Common myeloid progenitor, CD34-positive (primary cell): Measurements from ENCODE around the gene GINS2.

Experiments used
- CTCF ChIA-PET: fragments of 350-600 bp; sonication (Branson Sonifier 250); formaldehyde crosslinking; loops from one replicate; lab custom pipeline; 2021; ENCODE audit warnings: antibody characterized with exemption; lab: Charles Lee
- POLR2A ChIA-PET: fragments of 350-600 bp; sonication (Branson Sonifier 250); formaldehyde crosslinking; loops from one replicate; lab custom pipeline; 2021; ENCODE audit warnings: antibody characterized with exemption; lab: Charles Lee
- DNase-seq, 3 donors: peaks; one replicate each; pipeline versions ENCODE4 v3.0.0 to v3.0.0-alpha.2; 2013
- H3K27ac ChIP-seq, 2 experiments: 1 replicate in 1 of 2; 2 replicates in 1 of 2; pipeline ENCODE4 v1.7.0; 2013; ENCODE audit warnings: inconsistent platforms in 2 of 2, low read length in 2 of 2, mild to moderate bottlenecking in 2 of 2, low read depth in 1 of 2, moderate library complexity in 1 of 2; ENCODE audit not compliant: severe bottlenecking in 2 of 2, insufficient read depth in 1 of 2, poor library complexity in 1 of 2
- H3K27me3 ChIP-seq, 5 experiments: replicated peaks in 2 of 5; 1 replicate in 3 of 5; 2 replicates in 2 of 5; pipeline versions ENCODE4 v1.6.1 to v1.7.0; 2013; ENCODE audit warnings: low read length in 4 of 5, mild to moderate bottlenecking in 2 of 5, moderate library complexity in 2 of 5, inconsistent platforms in 1 of 5; ENCODE audit not compliant: insufficient read depth in 5 of 5, control insufficient read depth in 4 of 5
- H3K36me3 ChIP-seq, 4 experiments: 1 replicate in 2 of 4; 2 replicates in 2 of 4; pipeline versions ENCODE4 v1.6.1 to v1.7.0; 2013; ENCODE audit warnings: low read length in 3 of 4, control low read depth in 1 of 4, mild to moderate bottlenecking in 1 of 4; ENCODE audit not compliant: control insufficient read depth in 4 of 4, insufficient read depth in 4 of 4
- H3K4me1 ChIP-seq, 4 experiments: 1 replicate in 3 of 4; 2 replicates in 1 of 4; pipeline versions ENCODE4 v1.6.1 to v1.7.1; 2013; ENCODE audit warnings: low read length in 3 of 4, mild to moderate bottlenecking in 3 of 4, control low read depth in 1 of 4, inconsistent platforms in 1 of 4, moderate library complexity in 1 of 4; ENCODE audit not compliant: control insufficient read depth in 4 of 4, insufficient read depth in 4 of 4; ENCODE audit errors: control extremely low read depth in 1 of 4
- H3K4me3 ChIP-seq, 7 experiments: 1 replicate in 4 of 7; 2 replicates in 3 of 7; pipeline versions ENCODE4 v1.5.1 to v1.7.0; 2013; ENCODE audit warnings: mild to moderate bottlenecking in 7 of 7, low read length in 6 of 7, moderate library complexity in 6 of 7, inconsistent platforms in 2 of 7, low read depth in 2 of 7, control low read depth in 1 of 7; ENCODE audit not compliant: insufficient read depth in 4 of 7, control insufficient read depth in 1 of 7; ENCODE audit errors: extremely low read depth in 1 of 7
- H3K9me3 ChIP-seq, 5 experiments: 1 replicate in 4 of 5; 2 replicates in 1 of 5; pipeline versions ENCODE4 v1.6.1 to v1.7.1; 2013; ENCODE audit warnings: low read length in 4 of 5, mild to moderate bottlenecking in 2 of 5, inconsistent platforms in 1 of 5, low read depth in 1 of 5, moderate library complexity in 1 of 5; ENCODE audit not compliant: control insufficient read depth in 4 of 5, insufficient read depth in 2 of 5; ENCODE audit errors: control extremely low read depth in 1 of 5
- WGBS: methylation state at CpG from one replicate; pipeline ENCODE4 v1.1.5; 2013; ENCODE audit not compliant: insufficient coverage; 5-methylcytosine and 5-hydroxymethylcytosine counted together

GINS2 gene

GRCh38 chr16:85733155-85733838 is 44.5 kb upstream of the GINS2 start:
- peak; percentile 12 to 66 (median 58) for DNase-seq
- no peaks in the 10 kb centered on the region for H3K9me3 ChIP-seq
- peaks cover 0 to 51% (median 28%) of the 10 kb centered on the region in 4 experiments for H3K4me1 ChIP-seq
- ChIA-PET CTCF (no interaction called here), POLR2A (no interaction called here)
- WGBS, result 79% methylated on average over 11 of the region's 13 CpGs
- H3K27me3 ChIP-seq, result no peaks in the 10 kb centered on the region
- H3K4me3 ChIP-seq, result no peak overlapping the region
- H3K36me3 ChIP-seq, result no peaks in the 10 kb centered on the region
- H3K27ac ChIP-seq, result no peak overlapping the region

GRCh38 chr16:85731179-85731578 is 42.4 kb upstream of the GINS2 start:
- no peak for DNase-seq
- no peak overlapping the region for H3K4me3 ChIP-seq
- CTCF ChIA-PET, result interaction anchor here (1.0 to 1.3 kb wide), 3 partner anchors 10 to 28 kb away, joined by 3 read pairs; no protein-coding TSS in a partner anchor
- H3K9me3 ChIP-seq, result no peaks in the 10 kb centered on the region
- H3K27ac ChIP-seq, result no peak overlapping the region
- no peaks in the 10 kb centered on the region for H3K27me3 ChIP-seq
- peaks cover 0 to 50% (median 27%) of the 10 kb centered on the region in 4 experiments for H3K4me1 ChIP-seq
- POLR2A ChIA-PET, result no interaction called here
- 92% methylated on average over 5 of the region's 5 CpGs for WGBS
- H3K36me3 ChIP-seq, result no peaks in the 10 kb centered on the region

- Histone ChIP-seq H3K27me3 (no peaks in the 10 kb centered on the region), H3K36me3 (no peaks in the 10 kb centered on the region), H3K4me1 (peaks cover 0 to 39% (median 17%) of the 10 kb centered on the region in 4 experiments), H3K9me3 (no peaks in the 10 kb centered on the region), H3K4me3 (no peak overlapping the region), H3K27ac (no peak overlapping the region)
- DNase-seq, result no peak
- POLR2A ChIA-PET, result no interaction called here
- 94% methylated on average over 3 of the region's 5 CpGs for WGBS
- CTCF ChIA-PET, result interaction anchor here (1.0 to 1.3 kb wide), 3 partner anchors 9 to 292 kb away, joined by 3 read pairs; no protein-coding TSS in a partner anchor
Measured at GRCh38 chr16:85730186-85730465, 41.4 kb upstream of the GINS2 start.

- DNase-seq, result no peak
- Histone ChIP-seq H3K27ac (no peak overlapping the region), H3K9me3 (no peaks in the 10 kb centered on the region), H3K4me1 (peaks cover 0 to 34% (median 12%) of the 10 kb centered on the region in 4 experiments), H3K4me3 (no peak overlapping the region), H3K27me3 (no peaks in the 10 kb centered on the region), H3K36me3 (no peaks in the 10 kb centered on the region)
- CTCF ChIA-PET, result interaction anchor here (0.6 to 1.5 kb wide), 3 partner anchors 12 to 293 kb away, joined by 3 read pairs; no protein-coding TSS in a partner anchor
- POLR2A ChIA-PET, result no interaction called here
- WGBS, result 79% methylated on average over 14 of the region's 16 CpGs
Measured at GRCh38 chr16:85729452-85730185, 40.9 kb upstream of the GINS2 start.

GRCh38 chr16:85728879-85729278 is 40.1 kb upstream of the GINS2 start:
- Histone ChIP-seq H3K27ac (no peak overlapping the region), H3K4me1 (peaks cover 0 to 27% (median 5%) of the 10 kb centered on the region in 4 experiments), H3K4me3 (no peak overlapping the region), H3K9me3 (no peaks in the 10 kb centered on the region), H3K27me3 (no peaks in the 10 kb centered on the region), H3K36me3 (no peaks in the 10 kb centered on the region)
- ChIA-PET POLR2A (no interaction called here), CTCF (interaction anchor here (1.5 kb wide), 1 partner anchor 11 kb away, joined by 3 read pairs; no protein-coding TSS in a partner anchor)
- DNase-seq, result no peak
- 89% methylated on average over 7 of the region's 7 CpGs for WGBS

GRCh38 chr16:85724936-85725335 is 36.2 kb upstream of the GINS2 start:
- WGBS, result 99% methylated on average over 11 of the region's 12 CpGs
- no peaks in the 10 kb centered on the region for H3K36me3 ChIP-seq

More at GRCh38 chr16:85724936-85725335, 36.2 kb upstream of the GINS2 start:
- ChIA-PET POLR2A (no interaction called here), CTCF (interaction anchor here (1.2 to 1.4 kb wide), 2 partner anchors 9 to 10 kb away, joined by 4 read pairs; no protein-coding TSS in a partner anchor)
- H3K27me3 ChIP-seq, result no peaks in the 10 kb centered on the region
- no peak overlapping the region for H3K4me3 ChIP-seq
- peaks cover 0 to 9% (median 0%) of the 10 kb centered on the region in 4 experiments for H3K4me1 ChIP-seq
- H3K9me3 ChIP-seq, result no peaks in the 10 kb centered on the region
- DNase-seq, result no peak
- no peak overlapping the region for H3K27ac ChIP-seq
